ENCODE data around the gene CENPB.

- no peak for TF ChIP-seq POLR2A (IDR thresholded peaks at IDR 0.05)
- no peak for TF ChIP-seq CTCF (IDR thresholded peaks at IDR 0.05)
These were observed 35.2 kb downstream of the CENPB start for GRCh38 chr20:3751305-3751674.
